Vagina (tissue), 2 donors: Measurements from ENCODE around the gene JCAD. TPM values are rescaled to one million over a fixed set of nuclear protein-coding genes. Genes with fewer than 3 reads are reported as not detected.

Experiments used
- DNase-seq, 2 donors: peaks; one replicate each; pipeline ENCODE4 v3.0.0-alpha.2; 2017; ENCODE audit errors: extremely low spot score in 2 of 2
- H3K27ac ChIP-seq: fragments of 200-600 bp; sonication (generic); one replicate; pipeline ENCODE4 v1.5.1; 2019
- H3K27me3 ChIP-seq: fragments of 200-600 bp; sonication (generic); one replicate; pipeline ENCODE4 v1.5.1; 2019
- H3K36me3 ChIP-seq, 2 donors: fragments of 200-600 bp; sonication (generic); one replicate each; pipeline ENCODE4 v1.5.1; 2017 to 2019
- H3K4me1 ChIP-seq: fragments of 200-600 bp; sonication (generic); one replicate; pipeline ENCODE4 v1.5.1; 2019
- H3K4me3 ChIP-seq, 2 donors: fragments of 200-600 bp; sonication (generic); 1 replicate in 1 of 2; 2 replicates in 1 of 2; pipeline ENCODE4 v1.5.1; 2016 to 2019
- H3K9me3 ChIP-seq: fragments of 200-600 bp; sonication (generic); one replicate; pipeline ENCODE4 v1.5.1; 2019
- POLR2A ChIP-seq, 2 donors: fragments of 450-650 bp; IDR thresholded peaks; one replicate each; pipeline ENCODE4 v1.6.1; 2017; ENCODE audit warnings: antibody characterized with exemption in 2 of 2, mild to moderate bottlenecking in 2 of 2, moderate library complexity in 2 of 2
- POLR2AphosphoS5 ChIP-seq, 2 donors: sonication (generic); formaldehyde crosslinking; IDR thresholded peaks; one replicate each; pipeline ENCODE4 v1.9.0; 2017; ENCODE audit warnings: antibody characterized with exemption in 2 of 2, mild to moderate bottlenecking in 2 of 2, low read depth in 1 of 2; ENCODE audit not compliant: insufficient read depth in 1 of 2
- intact Hi-C: fragments of 100-400 bp; cut with DNase I; formaldehyde crosslinking; loops from one replicate; pipeline ENCODE4 v1.15.1; 2023
- total RNA-seq: library from RNA; depleted of rRNA; stranded (reverse); fragments of >200 nt; gene quantifications from one replicate; pipeline ENCODE4 v1.2.3, GENCODE V29; 2016
- TF ChIP-seq, protein P1 (sequence below), 3 experiments: fragments of 450-650 bp in 2 of 3; fragments of 200-600 bp in 1 of 3; sonication (generic) in 1 of 3; IDR thresholded peaks; one replicate each; pipeline ENCODE4 v1.5.1; 2017 to 2019; ENCODE audit warnings: antibody characterized with exemption in 3 of 3, mild to moderate bottlenecking in 2 of 3, moderate library complexity in 2 of 3

Gene JCAD
- total RNA-seq, 1 donor from 2014 or later: 40.3 TPM

GRCh38 chr10:30017966-30018365 is 41.4 kb downstream of the JCAD start:
- Histone ChIP-seq H3K4me1 (no peaks in the 10 kb centered on the region), H3K27ac (no peak overlapping the region)
- no peak for TF ChIP-seq POLR2AphosphoS5 (IDR thresholded peaks at IDR 0.05; ENCODE audit: insufficient read depth in 1 of 2, low read depth in 1 of 2)
- no peak for TF ChIP-seq POLR2A (IDR thresholded peaks at IDR 0.05)
- TF ChIP-seq, protein P1, sequence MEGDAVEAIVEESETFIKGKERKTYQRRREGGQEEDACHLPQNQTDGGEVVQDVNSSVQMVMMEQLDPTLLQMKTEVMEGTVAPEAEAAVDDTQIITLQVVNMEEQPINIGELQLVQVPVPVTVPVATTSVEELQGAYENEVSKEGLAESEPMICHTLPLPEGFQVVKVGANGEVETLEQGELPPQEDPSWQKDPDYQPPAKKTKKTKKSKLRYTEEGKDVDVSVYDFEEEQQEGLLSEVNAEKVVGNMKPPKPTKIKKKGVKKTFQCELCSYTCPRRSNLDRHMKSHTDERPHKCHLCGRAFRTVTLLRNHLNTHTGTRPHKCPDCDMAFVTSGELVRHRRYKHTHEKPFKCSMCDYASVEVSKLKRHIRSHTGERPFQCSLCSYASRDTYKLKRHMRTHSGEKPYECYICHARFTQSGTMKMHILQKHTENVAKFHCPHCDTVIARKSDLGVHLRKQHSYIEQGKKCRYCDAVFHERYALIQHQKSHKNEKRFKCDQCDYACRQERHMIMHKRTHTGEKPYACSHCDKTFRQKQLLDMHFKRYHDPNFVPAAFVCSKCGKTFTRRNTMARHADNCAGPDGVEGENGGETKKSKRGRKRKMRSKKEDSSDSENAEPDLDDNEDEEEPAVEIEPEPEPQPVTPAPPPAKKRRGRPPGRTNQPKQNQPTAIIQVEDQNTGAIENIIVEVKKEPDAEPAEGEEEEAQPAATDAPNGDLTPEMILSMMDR (IDR thresholded peaks at IDR 0.05): no peak

GRCh38 chr10:30017556-30017955 is 41.8 kb downstream of the JCAD start:
- H3K9me3 ChIP-seq: no peaks in the 10 kb centered on the region
- H3K4me1 ChIP-seq: no peaks in the 10 kb centered on the region
- TF ChIP-seq, protein P1 (IDR thresholded peaks at IDR 0.05): no peak
- no peak for TF ChIP-seq POLR2A (IDR thresholded peaks at IDR 0.05)
- no peak for TF ChIP-seq POLR2AphosphoS5 (IDR thresholded peaks at IDR 0.05; ENCODE audit: insufficient read depth in 1 of 2, low read depth in 1 of 2)
- H3K4me3 ChIP-seq: no peak overlapping the region
- intact Hi-C loops: no loop called here
- H3K27me3 ChIP-seq: no peaks in the 10 kb centered on the region
- DNase-seq: no peak
- H3K36me3 ChIP-seq: no peaks in the 10 kb centered on the region
- H3K27ac ChIP-seq: no peak overlapping the region

More at GRCh38 chr10:30017966-30018365, 41.4 kb downstream of the JCAD start:
- no peak for DNase-seq
- no peaks in the 10 kb centered on the region for H3K36me3 ChIP-seq
- intact Hi-C loops: no loop called here
- H3K4me3 ChIP-seq: no peak overlapping the region
- no peaks in the 10 kb centered on the region for H3K9me3 ChIP-seq
- H3K27me3 ChIP-seq: no peaks in the 10 kb centered on the region

- no peaks in the 10 kb centered on the region for H3K9me3 ChIP-seq
- intact Hi-C loops: no loop called here
- no peaks in the 10 kb centered on the region for H3K27me3 ChIP-seq
- H3K4me1 ChIP-seq: no peaks in the 10 kb centered on the region
- no peaks in the 10 kb centered on the region for H3K36me3 ChIP-seq
- no peak overlapping the region for H3K4me3 ChIP-seq
- TF ChIP-seq POLR2A (IDR thresholded peaks at IDR 0.05) (no peak), POLR2AphosphoS5 (IDR thresholded peaks at IDR 0.05; ENCODE audit: insufficient read depth in 1 of 2, low read depth in 1 of 2) (no peak)
- TF ChIP-seq, protein P1 (IDR thresholded peaks at IDR 0.05): no peak
- DNase-seq: no peak
- no peak overlapping the region for H3K27ac ChIP-seq
Measured at GRCh38 chr10:30014511-30014910, 44.9 kb downstream of the JCAD start.

DNA sequence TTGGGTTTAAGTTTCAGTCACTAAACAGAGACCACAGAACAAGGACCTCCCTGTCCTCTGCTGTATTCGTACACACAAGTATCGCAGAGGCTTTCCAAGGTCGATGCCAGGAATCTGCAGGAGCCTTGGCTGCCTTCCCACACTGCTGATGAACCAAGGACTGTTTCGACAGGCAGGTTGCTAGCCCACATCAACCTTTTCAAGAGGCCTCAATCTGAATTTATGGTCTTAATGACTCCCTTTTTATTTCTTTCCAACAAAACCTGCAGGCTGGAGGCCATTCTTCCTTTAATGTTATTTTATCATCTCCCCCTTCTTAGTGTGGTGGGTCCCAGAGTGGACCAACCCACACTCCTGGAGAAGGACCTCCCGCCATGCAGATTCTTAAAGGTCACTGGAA is 45.6 kb downstream of the JCAD start:
- Histone ChIP-seq H3K27ac (no peak overlapping the region), H3K4me1 (no peaks in the 10 kb centered on the region), H3K27me3 (no peaks in the 10 kb centered on the region), H3K4me3 (no peak overlapping the region), H3K36me3 (no peaks in the 10 kb centered on the region), H3K9me3 (no peaks in the 10 kb centered on the region)
- intact Hi-C loops: no loop called here
- no peak for DNase-seq
- TF ChIP-seq, protein P1 (IDR thresholded peaks at IDR 0.05): no peak
- TF ChIP-seq POLR2A (IDR thresholded peaks at IDR 0.05) (no peak), POLR2AphosphoS5 (IDR thresholded peaks at IDR 0.05; ENCODE audit: insufficient read depth in 1 of 2, low read depth in 1 of 2) (no peak)

DNA sequence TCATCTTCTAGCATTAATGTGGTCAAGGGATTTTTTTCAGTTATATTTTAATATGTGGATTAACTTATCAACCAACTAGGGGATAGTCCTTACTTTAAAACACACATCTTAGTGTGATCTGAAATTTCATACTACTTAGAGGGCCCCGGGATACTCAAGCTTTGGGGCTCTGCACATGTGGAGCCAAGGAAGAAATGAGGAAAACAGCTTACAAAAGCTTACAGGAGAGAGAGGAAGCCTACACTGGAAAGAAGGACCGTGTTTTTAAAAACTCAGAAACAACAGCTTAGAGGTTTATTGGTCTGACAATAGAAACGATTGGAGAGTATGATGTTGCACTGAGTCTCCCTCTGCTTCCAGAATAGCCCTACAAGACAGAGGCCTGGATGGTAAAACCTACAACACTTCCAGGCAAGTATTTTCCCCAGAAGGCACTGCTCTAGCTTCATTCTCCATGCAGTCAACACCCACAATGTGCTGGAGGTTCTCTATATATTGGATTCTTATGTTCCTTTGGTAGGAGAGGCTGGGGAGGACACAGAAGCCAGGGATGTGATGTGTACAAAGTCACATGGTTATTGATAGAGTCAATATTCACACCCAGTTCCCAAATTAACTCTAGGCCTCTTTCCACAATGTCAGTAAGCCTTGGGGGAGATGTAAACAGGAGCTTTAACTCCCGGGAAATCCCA is 47.3 kb downstream of the JCAD start:
- no peak for DNase-seq
- Histone ChIP-seq H3K9me3 (no peaks in the 10 kb centered on the region), H3K4me1 (no peaks in the 10 kb centered on the region), H3K27me3 (no peaks in the 10 kb centered on the region), H3K27ac (no peak overlapping the region), H3K4me3 (no peak overlapping the region), H3K36me3 (no peaks in the 10 kb centered on the region)
- intact Hi-C loops: no loop called here
- TF ChIP-seq, protein P1 (IDR thresholded peaks at IDR 0.05): no peak
- no peak for TF ChIP-seq POLR2AphosphoS5 (IDR thresholded peaks at IDR 0.05; ENCODE audit: insufficient read depth in 1 of 2, low read depth in 1 of 2)
- no peak for TF ChIP-seq POLR2A (IDR thresholded peaks at IDR 0.05)
